SU-DHL-6 (cell line): ENCODE results near the gene CCDC167.

Source experiments
- EZH2phosphoT487 ChIP-seq: fragments of 200-600 bp; sonication (generic), shearing (Covaris generic); conservative IDR thresholded peaks from 2 replicates; pipeline ENCODE4 v1.6.1; 2018; ENCODE audit warnings: mild to moderate bottlenecking, antibody characterized with exemption, low read length, moderate library complexity, mixed read lengths
- TF ChIP-seq, protein P1 (sequence below): fragments of 200-600 bp; sonication (generic); IDR thresholded peaks from one replicate; pipeline ENCODE4 v1.5.1; 2017; ENCODE audit warnings: antibody characterized with exemption, mild to moderate bottlenecking, low read length, moderate library complexity; ENCODE audit not compliant: insufficient read depth, poor library complexity, severe bottlenecking

DNA sequence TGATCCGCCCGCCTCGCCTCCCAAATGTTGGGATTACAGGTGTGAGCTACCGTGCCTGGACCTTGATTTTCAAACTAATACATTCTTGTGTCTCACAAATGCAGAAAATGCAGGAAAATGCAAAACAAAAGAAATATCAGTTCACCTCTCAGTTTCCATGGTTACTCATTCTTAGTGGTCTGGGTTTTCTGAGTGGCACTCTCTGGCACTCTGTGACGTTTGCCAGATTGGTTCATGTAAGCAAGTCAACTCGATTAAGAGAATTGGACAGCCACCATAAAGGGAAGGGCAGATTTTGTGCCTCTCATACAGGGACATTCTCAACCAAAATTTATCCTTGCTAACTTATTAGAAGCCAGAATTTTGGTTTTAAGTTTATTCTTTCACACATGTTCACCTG, 58.0 kb downstream of the CCDC167 start:
- TF ChIP-seq, protein P1, sequence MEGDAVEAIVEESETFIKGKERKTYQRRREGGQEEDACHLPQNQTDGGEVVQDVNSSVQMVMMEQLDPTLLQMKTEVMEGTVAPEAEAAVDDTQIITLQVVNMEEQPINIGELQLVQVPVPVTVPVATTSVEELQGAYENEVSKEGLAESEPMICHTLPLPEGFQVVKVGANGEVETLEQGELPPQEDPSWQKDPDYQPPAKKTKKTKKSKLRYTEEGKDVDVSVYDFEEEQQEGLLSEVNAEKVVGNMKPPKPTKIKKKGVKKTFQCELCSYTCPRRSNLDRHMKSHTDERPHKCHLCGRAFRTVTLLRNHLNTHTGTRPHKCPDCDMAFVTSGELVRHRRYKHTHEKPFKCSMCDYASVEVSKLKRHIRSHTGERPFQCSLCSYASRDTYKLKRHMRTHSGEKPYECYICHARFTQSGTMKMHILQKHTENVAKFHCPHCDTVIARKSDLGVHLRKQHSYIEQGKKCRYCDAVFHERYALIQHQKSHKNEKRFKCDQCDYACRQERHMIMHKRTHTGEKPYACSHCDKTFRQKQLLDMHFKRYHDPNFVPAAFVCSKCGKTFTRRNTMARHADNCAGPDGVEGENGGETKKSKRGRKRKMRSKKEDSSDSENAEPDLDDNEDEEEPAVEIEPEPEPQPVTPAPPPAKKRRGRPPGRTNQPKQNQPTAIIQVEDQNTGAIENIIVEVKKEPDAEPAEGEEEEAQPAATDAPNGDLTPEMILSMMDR: no peak
- TF ChIP-seq EZH2phosphoT487: no peak
